Endothelial cell of umbilical vein (primary cell): ENCODE measurements around the gene MYL11. TPM values are rescaled to one million over a fixed set of nuclear protein-coding genes. Genes with fewer than 3 reads are reported as not detected.

Experiments used
- BruUV-seq: library from RNA; stranded (reverse); fragments of 400-500 nt; replicated peaks from 2 replicates; lab custom pipeline; 2021; lab: Mats Ljungman, UMichigan
- CTCF ChIA-PET: fragments of 300-600, 350-600 bp; sonication (Branson Sonifier 250); formaldehyde crosslinking; loops from one replicate; lab custom pipeline; 2021; ENCODE audit warnings: antibody characterized with exemption, inconsistent platforms; lab: Charles Lee
- POLR2A ChIA-PET: fragments of 300-600, 350-600 bp; sonication (Branson Sonifier 250); formaldehyde crosslinking; loops from one replicate; lab custom pipeline; 2021; ENCODE audit warnings: antibody characterized with exemption, inconsistent platforms; lab: Charles Lee
- DNase-seq: peaks from one replicate; pipeline ENCODE4 v3.0.0-alpha.2; 2011; ENCODE audit warnings: low read depth, low spot score
- FAIRE-seq: peaks from 2 replicates; lab custom pipeline; 2011; peaks lifted over from hg19 to GRCh38; lab: Jason Lieb, UNC
- H2AFZ ChIP-seq: 2 replicates; pipeline ENCODE4 v1.6.0; 2012; ENCODE audit warnings: low read depth, low read length, control low read depth, inconsistent platforms
- H3K27ac ChIP-seq: 2 replicates; pipeline ENCODE4 v1.5.1; 2011; ENCODE audit warnings: low read depth, mild to moderate bottlenecking, control low read depth, low read length, moderate library complexity; ENCODE audit not compliant: insufficient read depth
- H3K27me3 ChIP-seq, 2 experiments: 2 replicates each; pipeline versions ENCODE4 v1.6.0 to v1.6.1; 2011; ENCODE audit warnings: low read length in 2 of 2, mixed read lengths in 1 of 2; ENCODE audit not compliant: control insufficient read depth in 2 of 2, insufficient read depth in 2 of 2
- H3K36me3 ChIP-seq, 2 experiments: 2 replicates in 1 of 2; 3 replicates in 1 of 2; pipeline ENCODE4 v1.5.1; 2011; ENCODE audit warnings: low read length in 2 of 2, mild to moderate bottlenecking in 1 of 2, moderate library complexity in 1 of 2; ENCODE audit not compliant: control insufficient read depth in 2 of 2, insufficient read depth in 2 of 2; ENCODE audit errors: extremely low read depth in 1 of 2
- H3K4me1 ChIP-seq: 3 replicates; pipeline ENCODE4 v1.5.1; 2011; ENCODE audit warnings: mild to moderate bottlenecking, low read length; ENCODE audit not compliant: control insufficient read depth, insufficient read depth; ENCODE audit errors: extremely low read depth
- H3K4me2 ChIP-seq: 2 replicates; pipeline ENCODE4 v1.6.1; 2011; ENCODE audit warnings: low read length, control low read depth, mixed read lengths; ENCODE audit not compliant: insufficient read depth
- H3K4me3 ChIP-seq, 3 experiments: fragments of 200-600 bp in 1 of 3; sonication (generic), shearing (Covaris generic) in 1 of 3; replicated peaks in 1 of 3; 2 replicates each; pipeline ENCODE4 v1.5.1; 2011 to 2016; ENCODE audit warnings: control low read depth in 3 of 3, low read length in 3 of 3, mild to moderate bottlenecking in 2 of 3, inconsistent platforms in 1 of 3, low read depth in 1 of 3, moderate library complexity in 1 of 3; ENCODE audit not compliant: insufficient read depth in 1 of 3
- H3K79me2 ChIP-seq: 2 replicates; pipeline ENCODE4 v1.6.0; 2012; ENCODE audit warnings: low read length, inconsistent platforms; ENCODE audit not compliant: control insufficient read depth, insufficient read depth
- H3K9ac ChIP-seq: replicated peaks from 2 replicates; pipeline ENCODE3; 2011; ENCODE audit warnings: low read length, control low read depth; ENCODE audit not compliant: insufficient read depth; ENCODE audit errors: extremely low read depth
- H3K9me1 ChIP-seq: replicated peaks from 3 replicates; pipeline ENCODE4 v1.6.0; 2011; ENCODE audit warnings: mild to moderate bottlenecking, low read length; ENCODE audit not compliant: control insufficient read depth, insufficient read depth; ENCODE audit errors: extremely low read depth
- H3K9me3 ChIP-seq: replicated peaks from 2 replicates; pipeline ENCODE4 v1.5.1; 2012; ENCODE audit warnings: low read length, inconsistent platforms; ENCODE audit not compliant: control insufficient read depth, insufficient read depth
- H4K20me1 ChIP-seq: replicated peaks from 2 replicates; pipeline ENCODE3; 2011; ENCODE audit warnings: mild to moderate bottlenecking, low read length; ENCODE audit not compliant: control insufficient read depth, insufficient read depth; ENCODE audit errors: extremely low read depth
- CTCF ChIP-seq, 2 donors: IDR thresholded peaks; 1 replicate in 1 of 2; 2 replicates in 1 of 2; pipeline ENCODE4 v1.5.1; 2011; ENCODE audit warnings: low read length in 2 of 2, mild to moderate bottlenecking in 2 of 2, moderate library complexity in 2 of 2, control low read depth in 1 of 2, inconsistent platforms in 1 of 2, low read depth in 1 of 2; ENCODE audit not compliant: insufficient read depth in 1 of 2; ENCODE audit errors: extremely low read depth in 1 of 2
- EZH2 ChIP-seq: IDR thresholded peaks from 2 replicates; pipeline ENCODE4 v1.6.1; 2012; ENCODE audit warnings: borderline replicate concordance, low read depth, mild to moderate bottlenecking, moderate library complexity, low read length, inconsistent platforms; ENCODE audit not compliant: severe bottlenecking
- FOS ChIP-seq: IDR thresholded peaks from 2 replicates; pipeline ENCODE4 v1.6.1; 2011; ENCODE audit warnings: mild to moderate bottlenecking, low read length, moderate library complexity, borderline replicate concordance; ENCODE audit not compliant: insufficient read depth
- GATA2 ChIP-seq: IDR thresholded peaks from 2 replicates; pipeline ENCODE4 v1.7.0; 2011; ENCODE audit warnings: low read depth, mild to moderate bottlenecking, moderate library complexity, mixed read lengths, low read length; ENCODE audit not compliant: insufficient read length, insufficient read depth
- JUN ChIP-seq: IDR thresholded peaks from 2 replicates; pipeline ENCODE4 v1.6.1; 2011; ENCODE audit warnings: borderline replicate concordance, low read depth; ENCODE audit not compliant: insufficient read length, insufficient read depth
- MAX ChIP-seq: IDR thresholded peaks from 2 replicates; pipeline ENCODE4 v1.6.1; 2011; ENCODE audit not compliant: insufficient read depth, insufficient read length
- MYC ChIP-seq: IDR thresholded peaks from one replicate; pipeline ENCODE4 v1.6.1; 2011; ENCODE audit warnings: mild to moderate bottlenecking, low read depth, low read length
- POLR2A ChIP-seq: IDR thresholded peaks from 2 replicates; pipeline ENCODE4 v1.6.1; 2012; ENCODE audit warnings: low read depth, mild to moderate bottlenecking, control low read depth, low read length
- POLR2AphosphoS5 ChIP-seq: IDR thresholded peaks from 2 replicates; pipeline ENCODE4 v1.6.1; 2012; ENCODE audit warnings: low read depth, mild to moderate bottlenecking, control low read depth, low read length, moderate library complexity; ENCODE audit not compliant: insufficient read depth
- dilution Hi-C: fragments of 300-500 bp; cut with MboI; formaldehyde crosslinking; loops from one replicate; pipeline ENCODE4 v1.15.0; 2019; ENCODE audit warnings: low sequenced_read_pairs; ENCODE audit not compliant: extremely low pct_ligation_motif_present
- intact Hi-C: fragments of 100-400 bp; cut with micrococcal nuclease; formaldehyde crosslinking; loops from one replicate; pipeline ENCODE4 v1.10.0; 2022
- polyA plus RNA-seq, 4 experiments: library from polyadenylated mRNA; depleted of rRNA in 3 of 4; stranded (reverse) in 3 of 4; unstranded in 1 of 4; fragments of >200 nt; gene quantifications; 2 replicates each; pipeline versions ENCODE4 v1.2.1 to v1.2.3, GENCODE V29; 2011 to 2012; ENCODE audit warnings: missing spikeins in 1 of 4
- total RNA-seq: library from RNA; stranded (reverse); gene quantifications from 2 replicates; pipeline ENCODE4 v1.2.3, GENCODE V29; 2021

MYL11 gene
- total and polyA plus RNA-seq, 2 donors (not counting 3 experiments of a cell fraction or from before 2014, with no cell fraction given) = 1.3 TPM; not detected in 1

- dilution Hi-C loops = no loop called here
- H3K9me1 ChIP-seq = no peaks in the 10 kb centered on the region
- ChIA-PET POLR2A (no interaction called here), CTCF (no interaction called here)
- no peak overlapping the region for H3K4me3 ChIP-seq
- no peak overlapping the region for H3K27ac ChIP-seq
- DNase-seq (no peak), FAIRE-seq (no peak)
- H3K79me2 ChIP-seq = no peaks in the 10 kb centered on the region
- H3K4me2 ChIP-seq = no peak overlapping the region
- peaks cover 13% of the 10 kb centered on the region for H3K4me1 ChIP-seq
- H3K27me3 ChIP-seq = no peaks in the 10 kb centered on the region
- H3K9me3 ChIP-seq = no peaks in the 10 kb centered on the region
- no peak overlapping the region for H3K9ac ChIP-seq
- H3K36me3 ChIP-seq = peaks cover 0 to 19% of the 10 kb centered on the region in 2 experiments
- no TSS peak for BruUV-seq
- no peaks in the 10 kb centered on the region for H4K20me1 ChIP-seq
- no peak overlapping the region for H2AFZ ChIP-seq
- no peak for TF ChIP-seq JUN
- no peak for TF ChIP-seq FOS
- TF ChIP-seq EZH2 = no peak
- no peak for TF ChIP-seq POLR2AphosphoS5
- TF ChIP-seq CTCF (IDR thresholded peaks at IDR 0.05; ENCODE audit: extremely low read depth in 1 of 2, insufficient read depth in 1 of 2, low read depth in 1 of 2, low read length in 2 of 2) = no peak
- TF ChIP-seq MAX = no peak
- TF ChIP-seq GATA2 = no peak
- no peak for TF ChIP-seq POLR2A
- no peak for TF ChIP-seq MYC
- intact Hi-C loops = loop anchor here (10.0 kb wide), 1 partner anchor 307 kb away; the partner anchor contains the start of genes TBX6 and YPEL3
These were observed 27.3 kb downstream of the MYL11 start for GRCh38 chr16:30401768-30402425.
